ENCODE measurements around the gene CACNB4.
"Not testable (repeated sequence)": the region's sequence is repeated elsewhere in the genome, so short reads cannot be mapped to it uniquely, and the experiment has no call there.

CACNB4 gene

DNA sequence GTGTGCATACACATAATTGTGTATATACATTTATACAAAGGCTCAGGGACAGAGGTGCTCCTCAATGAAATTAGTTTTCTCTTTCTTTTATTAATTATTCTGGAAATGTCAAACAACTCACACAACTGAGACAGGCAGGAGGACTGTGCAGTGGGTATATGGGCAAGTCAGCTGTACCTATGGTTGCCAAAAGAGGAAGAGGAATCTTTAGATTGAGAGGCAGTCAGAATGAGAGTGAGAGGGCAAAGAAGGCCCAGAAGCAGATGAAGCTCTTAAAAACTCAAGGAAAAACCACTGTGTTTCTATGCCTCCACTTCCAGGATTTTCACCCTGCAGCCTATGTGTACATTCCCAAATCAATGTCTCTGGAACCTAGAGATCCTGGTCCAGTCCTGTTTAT is 79.1 kb downstream of the CACNB4 start:
- DNase-seq (ENCODE audit: low read depth) = no peak

DNA sequence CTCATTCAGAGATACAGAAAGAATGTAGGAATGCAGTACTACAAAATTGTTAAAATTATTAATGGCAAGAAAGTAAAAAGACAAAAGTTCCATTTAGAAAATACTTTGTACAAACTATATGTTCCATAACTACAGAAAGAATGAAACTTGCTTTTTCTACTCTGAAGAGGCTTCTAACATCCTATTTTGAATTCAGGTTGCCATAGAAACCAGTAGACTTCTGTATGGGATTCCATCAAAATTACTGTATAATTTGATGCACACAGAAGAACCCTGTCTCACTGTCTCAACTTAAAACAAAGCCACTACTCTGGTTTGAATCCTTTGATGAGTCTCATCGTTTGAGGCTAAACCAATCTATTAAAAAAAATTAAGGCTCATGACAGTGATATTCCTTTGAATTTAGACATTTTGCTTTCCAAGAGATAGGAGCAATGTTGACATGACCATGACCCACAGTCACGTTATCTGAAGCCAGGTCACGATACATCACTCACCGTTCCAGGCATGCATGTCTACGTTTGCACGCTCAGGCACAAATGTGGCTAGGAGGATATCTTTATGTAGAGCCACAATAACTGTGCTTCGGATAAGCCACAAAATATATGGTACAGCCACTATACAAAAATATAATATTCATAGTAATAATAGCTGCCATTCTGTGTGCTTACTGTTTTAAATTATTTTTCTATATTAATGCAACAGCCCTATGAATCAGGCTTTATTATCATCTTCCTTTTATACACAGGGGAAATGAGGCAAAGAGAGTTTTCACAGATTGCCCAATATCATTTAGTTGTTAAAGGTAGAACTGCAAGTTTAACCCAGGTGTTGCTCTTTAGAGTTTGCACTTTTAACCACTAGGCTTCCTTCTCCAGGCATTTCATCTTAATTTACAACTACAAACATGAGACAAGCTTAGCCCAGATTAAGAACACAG is 82.4 kb downstream of the CACNB4 start:
- DNase-seq (ENCODE audit: low read depth) = no peak

- DNase-seq (ENCODE audit: low read depth) = no peak
These were observed 83.3 kb downstream of the CACNB4 start for GRCh38 chr2:152015552-152015951.

DNA sequence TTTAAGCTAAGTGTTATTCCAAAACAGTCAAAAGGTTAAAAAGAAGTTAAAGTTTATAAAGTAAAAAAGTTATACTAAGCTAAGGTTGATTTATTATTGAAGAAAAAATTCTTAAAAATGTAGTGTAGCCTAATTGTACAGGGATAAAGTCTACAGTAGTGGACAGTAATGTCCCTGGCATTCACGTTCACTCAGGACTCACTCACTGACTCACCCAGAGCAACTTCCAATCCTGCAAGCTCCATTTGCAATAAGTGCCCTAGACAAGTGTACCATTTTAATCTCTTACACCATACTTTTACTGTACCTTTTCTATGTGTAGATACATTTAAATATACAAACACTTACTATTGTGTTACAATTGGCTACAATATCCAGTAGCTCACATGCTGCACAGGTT is 86.1 kb downstream of the CACNB4 start:
- no peak for DNase-seq (ENCODE audit: low read depth)

DNA sequence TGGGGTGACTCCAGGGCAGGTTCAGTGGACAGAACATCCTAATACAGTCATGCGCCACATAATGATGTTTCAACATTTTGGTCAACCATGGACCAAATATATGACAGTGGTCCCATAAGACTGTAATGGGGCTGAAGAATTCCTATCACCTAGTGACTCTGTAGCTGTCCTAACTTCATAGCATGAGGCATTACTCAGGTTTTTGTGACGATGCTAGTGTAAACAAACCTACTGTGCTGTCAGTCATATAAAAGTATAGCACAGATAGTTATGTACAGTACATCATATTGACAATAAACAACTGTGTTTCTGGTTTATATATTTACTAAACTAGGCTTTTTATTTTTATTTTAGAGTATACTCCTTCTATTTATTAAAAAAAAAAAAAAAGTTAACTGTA is 87.1 kb downstream of the CACNB4 start:
- DNase-seq (ENCODE audit: low read depth) = no peak

GRCh38 chr2:152005607-152006006 is 93.2 kb downstream of the CACNB4 start:
- DNase-seq (ENCODE audit: low read depth) = no peak

GRCh38 chr2:152003283-152003682 is 95.6 kb downstream of the CACNB4 start:
- not testable (repeated sequence) for DNase-seq (ENCODE audit: low read depth)

GRCh38 chr2:151999053-151999452 is 99.8 kb downstream of the CACNB4 start:
- DNase-seq (ENCODE audit: low read depth) = no peak

DNA sequence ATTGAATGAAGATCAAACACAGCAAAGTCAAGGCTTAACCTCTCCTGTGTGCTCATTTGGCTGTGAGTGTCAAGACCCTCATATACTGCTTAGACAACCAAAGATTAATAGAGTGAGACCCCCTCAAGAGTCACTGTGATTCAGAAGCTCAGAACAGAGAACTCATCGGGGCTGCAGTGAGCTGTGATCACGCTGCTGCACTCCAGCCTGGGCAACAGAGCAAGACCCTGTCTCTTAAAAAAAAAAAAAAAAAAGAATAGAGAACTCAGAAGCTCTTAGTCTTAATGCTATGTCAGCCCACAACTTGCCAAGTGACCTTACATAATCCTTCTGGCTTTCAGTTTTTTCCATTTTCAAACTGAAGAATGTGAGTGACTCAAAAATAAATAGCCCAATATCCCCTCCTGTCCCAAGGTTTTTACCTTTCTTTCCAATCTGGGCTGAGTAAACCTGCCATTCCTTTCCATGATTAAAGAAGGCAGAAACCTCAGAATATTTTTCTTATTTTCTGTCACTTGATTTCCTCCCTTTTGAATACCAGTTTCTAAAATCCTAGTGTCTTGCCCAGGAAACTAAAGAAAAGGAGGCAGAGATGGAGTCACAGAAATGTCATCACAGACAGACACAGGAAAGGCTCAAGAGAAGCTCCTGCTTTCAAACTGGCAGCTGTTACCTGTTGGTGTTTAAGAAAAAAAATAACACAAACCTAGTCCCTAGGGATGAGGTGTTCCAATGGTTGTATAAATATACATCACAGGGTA is 102.4 kb downstream of the CACNB4 start:
- DNase-seq (ENCODE audit: low read depth) = no peak

DNA sequence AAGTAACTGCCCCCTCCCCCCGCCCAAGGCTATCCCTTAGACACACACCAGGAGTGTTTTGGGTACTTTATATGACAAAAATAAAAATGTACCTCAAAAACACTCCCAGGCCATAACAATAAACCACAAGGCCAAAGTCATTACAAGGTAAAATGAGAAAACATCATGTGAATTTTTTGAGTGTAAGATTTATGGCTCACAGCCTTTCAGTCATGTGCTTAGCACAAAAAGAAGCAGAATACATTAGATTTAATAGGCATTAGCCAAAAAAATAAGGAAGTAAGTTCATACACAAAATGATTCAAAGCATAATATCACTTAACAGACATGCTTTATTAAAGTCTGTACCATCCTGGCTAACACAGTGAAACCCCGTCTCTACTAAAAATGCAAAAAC is 103.7 kb downstream of the CACNB4 start:
- DNase-seq (ENCODE audit: low read depth) = no peak

DNA sequence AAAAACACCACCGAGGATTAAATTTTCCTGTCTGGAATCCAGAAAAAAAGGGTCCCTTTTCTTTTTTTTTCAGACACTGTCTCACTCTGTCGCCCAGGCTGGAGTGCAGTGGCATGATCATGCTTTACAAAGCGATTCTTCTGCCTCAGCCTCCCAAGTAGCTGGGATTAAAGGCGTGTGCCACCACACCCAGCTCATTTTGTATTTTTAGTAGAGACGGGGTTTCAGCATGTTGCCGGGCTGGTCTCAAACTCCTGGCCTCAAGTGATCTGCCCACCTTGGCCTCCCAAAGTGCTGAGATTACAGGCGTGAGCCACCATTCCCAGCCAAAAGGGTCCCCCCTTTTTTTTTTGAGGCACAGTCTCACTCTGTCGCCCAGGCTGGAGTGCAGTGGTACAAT is 104.7 kb downstream of the CACNB4 start:
- DNase-seq (ENCODE audit: low read depth) = not testable (repeated sequence)

DNA sequence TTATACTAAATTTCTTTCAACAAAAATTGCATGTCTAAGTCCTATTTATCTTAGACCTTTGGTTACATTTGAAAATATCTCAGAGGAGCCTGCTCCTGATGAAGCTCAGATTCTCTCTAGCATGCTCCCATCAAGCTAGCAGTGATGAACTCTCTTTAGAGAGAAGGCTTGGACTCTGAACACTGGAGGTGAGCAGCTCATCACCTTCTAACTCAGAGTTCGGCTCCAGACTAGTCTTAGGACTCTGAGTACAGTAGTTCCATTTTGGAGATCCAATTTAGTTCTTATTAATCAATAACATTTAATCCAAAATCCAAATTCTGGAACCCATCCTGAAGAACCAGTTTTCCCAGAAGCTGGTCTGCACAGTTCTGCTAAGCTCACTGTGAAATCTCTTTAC is 107.8 kb downstream of the CACNB4 start:
- DNase-seq (ENCODE audit: low read depth) = no peak

- DNase-seq (ENCODE audit: low read depth) = no peak
These were observed 109.5 kb downstream of the CACNB4 start for GRCh38 chr2:151989378-151989777.

DNA sequence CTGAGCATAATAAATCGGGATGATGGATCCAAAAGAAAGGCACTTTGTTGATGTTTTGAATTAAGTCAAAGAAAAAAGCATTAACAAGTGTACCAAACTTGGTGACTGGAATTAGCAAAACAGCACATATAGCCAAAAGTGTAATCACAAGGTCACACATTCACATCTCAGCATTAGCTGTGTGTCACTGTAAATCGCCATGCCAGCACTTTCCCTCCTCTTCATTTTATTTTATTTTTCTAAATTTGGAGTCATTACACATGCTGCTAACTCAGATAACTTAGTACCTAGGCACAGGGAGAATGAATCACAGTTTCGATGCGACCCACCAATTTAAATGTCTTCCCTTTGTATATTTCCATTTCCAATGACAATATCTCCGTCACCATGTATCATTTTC is 111.4 kb downstream of the CACNB4 start:
- no peak for DNase-seq (ENCODE audit: low read depth)

- DNase-seq (ENCODE audit: low read depth) = no peak
These were observed 114.3 kb downstream of the CACNB4 start for GRCh38 chr2:151984424-151985083.

- no peak for DNase-seq (ENCODE audit: low read depth)
These were observed 115.6 kb downstream of the CACNB4 start for GRCh38 chr2:151983221-151983620.

DNA sequence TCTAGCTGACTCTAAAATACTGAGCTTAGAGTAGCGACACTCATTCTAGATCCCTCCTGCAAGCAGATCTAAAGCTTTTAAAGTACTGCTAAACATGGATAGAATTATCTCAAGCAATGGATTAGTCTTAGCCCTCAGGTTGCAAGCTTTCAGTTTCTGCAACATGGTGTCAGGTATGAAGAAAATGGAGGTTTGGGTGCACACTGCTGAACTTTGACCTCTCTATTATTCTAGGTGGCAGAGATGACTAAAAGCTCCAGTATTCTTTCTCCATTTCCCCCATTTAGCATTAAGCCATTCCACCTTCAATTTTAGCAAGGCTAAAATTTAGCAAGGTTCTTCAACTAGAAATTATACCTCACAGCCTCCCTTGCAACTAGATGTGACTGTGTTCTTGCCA is 117.0 kb downstream of the CACNB4 start:
- DNase-seq (ENCODE audit: low read depth) = no peak

DNA sequence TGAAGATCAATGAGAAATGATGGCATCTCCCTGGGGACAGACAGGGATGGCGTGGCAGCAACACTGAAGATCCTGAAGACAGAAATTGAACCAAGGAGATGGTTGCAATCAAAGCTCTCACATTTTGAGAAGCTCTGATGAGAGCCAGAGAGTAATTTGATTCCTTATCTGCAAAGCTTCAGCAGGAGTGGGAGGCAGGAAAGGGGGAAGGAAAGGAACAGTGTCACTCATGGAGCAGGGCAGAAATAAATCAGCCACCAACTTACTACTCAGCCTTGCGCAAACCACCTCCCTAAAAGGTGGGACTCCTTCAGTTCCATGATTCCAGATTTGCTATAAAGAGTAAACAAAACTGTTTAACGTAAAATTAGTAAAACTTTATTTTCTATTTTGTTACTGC is 119.2 kb downstream of the CACNB4 start:
- no peak for DNase-seq (ENCODE audit: low read depth)

DNA sequence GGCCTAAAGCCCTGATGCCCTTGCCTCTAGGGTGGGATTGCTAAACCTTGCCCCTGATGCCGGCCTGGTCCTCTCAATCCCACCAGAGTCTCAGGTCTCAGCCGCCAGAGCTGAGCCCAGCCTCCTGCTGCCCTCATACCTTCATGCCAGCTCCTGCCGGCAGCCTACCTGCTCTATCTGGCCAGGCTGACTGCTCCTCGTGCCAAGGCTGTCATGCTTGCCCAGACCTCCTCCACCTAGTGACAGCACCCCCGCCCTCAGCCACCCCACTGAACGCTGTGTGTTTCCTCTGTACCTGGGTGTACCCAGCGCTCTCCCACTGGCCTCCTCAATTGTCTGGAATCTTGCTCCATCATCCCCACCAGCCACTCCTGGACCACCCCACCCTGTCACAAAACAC is 120.1 kb downstream of the CACNB4 start:
- DNase-seq (ENCODE audit: low read depth) = no peak

DNA sequence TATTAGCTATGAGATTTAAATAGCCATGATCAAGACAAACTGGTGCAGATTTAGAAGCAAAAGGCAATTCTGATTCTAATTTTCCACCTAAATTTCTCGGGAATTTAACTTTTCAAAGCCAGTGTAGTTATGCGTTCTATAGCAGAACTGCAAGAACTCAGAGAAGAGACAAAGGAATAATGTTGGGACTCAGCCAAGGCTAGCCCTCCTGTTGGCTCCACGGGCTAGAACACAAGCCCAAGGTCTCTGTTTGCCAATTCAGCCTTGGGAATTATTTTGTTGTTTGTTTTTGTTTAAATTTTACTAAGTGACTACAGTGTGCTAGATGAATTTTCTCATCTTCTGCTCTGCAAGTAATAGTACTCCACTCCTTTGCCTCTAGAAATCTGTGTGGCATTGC is 121.2 kb downstream of the CACNB4 start:
- DNase-seq (ENCODE audit: low read depth) = no peak

GRCh38 chr2:151976945-151977353 is 121.9 kb downstream of the CACNB4 start:
- no peak for DNase-seq (ENCODE audit: low read depth)

All from HS-27A (cell line).